Measurements from ENCODE around the gene KCNJ6. TPM values are rescaled to one million over a fixed set of nuclear protein-coding genes. Genes with fewer than 3 reads are reported as not detected.

The KCNJ6 gene
- total RNA-seq, 1 experiment from 2014 or later: not detected

- DNase-seq (ENCODE audit: low read depth, low spot score) (no peak), ATAC-seq (no peak)
- Histone ChIP-seq H4K20me1 (ENCODE audit: insufficient read depth) (no peaks in the 10 kb centered on the region), H3K4me3 (replicated peaks in 1 of 2; ENCODE audit: low read depth in 1 of 2, low read length in 2 of 2) (no peak overlapping the region), H3K36me3 (ENCODE audit: control insufficient read depth in 1 of 2, insufficient read depth in 2 of 2, low read length in 2 of 2) (no peaks in the 10 kb centered on the region), H3K27me3 (ENCODE audit: insufficient read depth, low read length) (no peaks in the 10 kb centered on the region), H3K9me3 (ENCODE audit: control insufficient read depth in 1 of 2, insufficient read depth in 1 of 2, low read depth in 1 of 2, low read length in 2 of 2) (peaks cover 0 to 5% of the 10 kb centered on the region in 2 experiments; a peak in 1 of 4 replicates), H3K4me2 (ENCODE audit: low read length) (no peak overlapping the region), H3K9ac (ENCODE audit: low read length) (no peak overlapping the region), H3K79me2 (ENCODE audit: insufficient read depth, low read length) (no peaks in the 10 kb centered on the region), H3K9me2 (ENCODE audit: insufficient read depth) (no peaks in the 10 kb centered on the region), H3K4me1 (ENCODE audit: control insufficient read depth in 1 of 2, insufficient read depth in 2 of 2, low read length in 2 of 2) (no peaks in the 10 kb centered on the region), H2AFZ (ENCODE audit: low read depth, low read length, poor library complexity, severe bottlenecking) (no peak overlapping the region), H3K27ac (ENCODE audit: low read depth, low read length) (no peak overlapping the region)
- intact Hi-C loops (cut with micrococcal nuclease): no loop called here
- ChIA-PET POLR2A (no interaction called here), RAD21 (ENCODE audit: low non-redundant PET in 1 of 2, low total read pairs in 2 of 2, uncharacterized antibody in 2 of 2, unreplicated experiment in 2 of 2) (no interaction called here), CTCF (no interaction called here)
- no TSS peak for BruUV-seq (replicated peaks)
- TF ChIP-seq JUND (IDR thresholded peaks at IDR 0.05) (no peak), SIN3A (IDR thresholded peaks at IDR 0.05; ENCODE audit: low read depth) (no peak), YY1 (IDR thresholded peaks at IDR 0.05; ENCODE audit: extremely low read depth, insufficient replicate concordance, low read depth, low read length) (no peak), CTCF (IDR thresholded peaks at IDR 0.05 in 2 of 3, conservative IDR thresholded peaks at IDR 0.05 in 1 of 3; ENCODE audit: borderline replicate concordance in 1 of 3, insufficient read depth in 1 of 3, low read depth in 2 of 3, low read length in 2 of 3) (no peak), EZH2 (IDR thresholded peaks at IDR 0.05) (no peak), EGR1 (IDR thresholded peaks at IDR 0.05; ENCODE audit: low read depth) (no peak), REST (IDR thresholded peaks at IDR 0.05; ENCODE audit: low read depth) (no peak), RAD21 (IDR thresholded peaks at IDR 0.05; ENCODE audit: low read depth) (no peak), FOSL1 (IDR thresholded peaks at IDR 0.05; ENCODE audit: low read depth) (no peak), POLR2AphosphoS5 (IDR thresholded peaks at IDR 0.05; ENCODE audit: low read depth, low read length) (no peak), CBX3 (IDR thresholded peaks at IDR 0.05; ENCODE audit: low read depth) (no peak), ZFX (IDR thresholded peaks at IDR 0.05) (no peak)
Measured at GRCh38 chr21:37886120-37886519, 30.1 kb downstream of the KCNJ6 start.

All from HCT116 (cell line).